Naive thymus-derived CD4-positive, alpha-beta T cell (primary cell): Measurements from ENCODE around the gene ARHGEF17. TPM values are rescaled to one million over a fixed set of nuclear protein-coding genes. Genes with fewer than 3 reads are reported as not detected.

Source experiments
- ATAC-seq: fragments of 150-1000 bp; cut with Tn5 transposase; 2 replicates; pipeline ENCODE4 v1.10.0; 2021; ENCODE audit warnings: mild to moderate bottlenecking, moderate library complexity
- CTCF ChIA-PET: fragments of 350-600 bp; sonication (Branson Sonifier 250); formaldehyde crosslinking; loops from one replicate; lab custom pipeline; 2021; ENCODE audit warnings: antibody characterized with exemption; lab: Charles Lee
- POLR2A ChIA-PET: fragments of 350-600 bp; sonication (Branson Sonifier 250); formaldehyde crosslinking; loops from one replicate; lab custom pipeline; 2021; ENCODE audit warnings: antibody characterized with exemption, inconsistent platforms; lab: Charles Lee
- DNase-seq, 9 donors: peaks; one replicate each; pipeline versions ENCODE4 v3.0.0 to v3.0.0-alpha.2; 2020 to 2022; ENCODE audit warnings: mixed read lengths in 1 of 9
- H3K27ac ChIP-seq: one replicate; pipeline ENCODE4 v1.7.0; 2013; ENCODE audit warnings: mild to moderate bottlenecking, low read depth, low read length, moderate library complexity
- H3K27me3 ChIP-seq, 2 donors: one replicate each; pipeline ENCODE4 v1.7.0; 2013; ENCODE audit warnings: low read length in 2 of 2, mild to moderate bottlenecking in 2 of 2, moderate library complexity in 2 of 2; ENCODE audit not compliant: control insufficient read depth in 2 of 2, insufficient read depth in 2 of 2
- H3K36me3 ChIP-seq, 3 experiments: 1 replicate in 2 of 3; 2 replicates in 1 of 3; pipeline ENCODE4 v1.7.0; 2013; ENCODE audit warnings: low read length in 3 of 3, mild to moderate bottlenecking in 3 of 3, moderate library complexity in 1 of 3; ENCODE audit not compliant: insufficient read depth in 3 of 3, control insufficient read depth in 2 of 3
- H3K4me1 ChIP-seq, 2 donors: one replicate each; pipeline ENCODE4 v1.7.0; 2013; ENCODE audit warnings: low read length in 2 of 2, mild to moderate bottlenecking in 2 of 2, moderate library complexity in 1 of 2; ENCODE audit not compliant: control insufficient read depth in 2 of 2, insufficient read depth in 2 of 2
- H3K4me3 ChIP-seq: 2 replicates; pipeline ENCODE4 v1.7.0; 2013; ENCODE audit warnings: mild to moderate bottlenecking, low read length
- H3K9me3 ChIP-seq, 3 experiments: 1 replicate in 2 of 3; 2 replicates in 1 of 3; pipeline ENCODE4 v1.7.0; 2013; ENCODE audit warnings: low read length in 3 of 3; ENCODE audit not compliant: control insufficient read depth in 2 of 3
- H3K27ac Mint-ChIP-seq, 9 donors: one replicate each; pipeline ENCODE4 v1.8.0; 2020 to 2022; ENCODE audit warnings: mixed read lengths in 9 of 9, mild to moderate bottlenecking in 8 of 9, moderate library complexity in 5 of 9, inconsistent platforms in 2 of 9
- H3K27me3 Mint-ChIP-seq, 5 donors: one replicate each; pipeline ENCODE4 v1.8.0; 2021 to 2022; ENCODE audit warnings: mixed read lengths in 5 of 5, mild to moderate bottlenecking in 1 of 5
- H3K36me3 Mint-ChIP-seq, 5 donors: one replicate each; pipeline ENCODE4 v1.8.0; 2020 to 2022; ENCODE audit warnings: mixed read lengths in 5 of 5, mild to moderate bottlenecking in 3 of 5, inconsistent platforms in 1 of 5
- H3K4me1 Mint-ChIP-seq, 7 donors: one replicate each; pipeline ENCODE4 v1.8.0; 2020 to 2022; ENCODE audit warnings: mixed read lengths in 7 of 7, mild to moderate bottlenecking in 3 of 7, inconsistent platforms in 1 of 7
- H3K4me3 Mint-ChIP-seq, 10 donors: one replicate each; pipeline ENCODE4 v1.8.0; 2020 to 2022; ENCODE audit warnings: mild to moderate bottlenecking in 10 of 10, mixed read lengths in 10 of 10, moderate library complexity in 6 of 10, inconsistent platforms in 2 of 10
- H3K9me3 Mint-ChIP-seq, 11 donors: one replicate each; pipeline ENCODE4 v1.8.0; 2020 to 2022; ENCODE audit warnings: mixed read lengths in 11 of 11, mild to moderate bottlenecking in 4 of 11, inconsistent platforms in 1 of 11, moderate library complexity in 1 of 11
- intact Hi-C, 2 donors: fragments of 100-400 bp; cut with micrococcal nuclease; formaldehyde crosslinking; loops; one replicate each; pipeline ENCODE4 v1.15.1; 2023
- polyA plus RNA-seq, 2 donors: library from polyadenylated mRNA; unstranded; fragments of 300-500 nt; fragmentation: Illumina TruSeq; gene quantifications; one replicate each; pipeline ENCODE4 v1.2.3, GENCODE V29; 2021
- total RNA-seq, 6 experiments: library from RNA in 5 of 6; stranded (reverse) in 5 of 6; gene quantifications; 1 replicate in 5 of 6; 2 replicates in 1 of 6; pipeline ENCODE4 v1.2.3 and lab custom pipeline; 2021 to 2026

The ARHGEF17 gene
- total and polyA plus RNA-seq, 7 experiments from 2014 or later, result 0.11 to 1.1 (median 0.98) TPM; not detected in 4

DNA sequence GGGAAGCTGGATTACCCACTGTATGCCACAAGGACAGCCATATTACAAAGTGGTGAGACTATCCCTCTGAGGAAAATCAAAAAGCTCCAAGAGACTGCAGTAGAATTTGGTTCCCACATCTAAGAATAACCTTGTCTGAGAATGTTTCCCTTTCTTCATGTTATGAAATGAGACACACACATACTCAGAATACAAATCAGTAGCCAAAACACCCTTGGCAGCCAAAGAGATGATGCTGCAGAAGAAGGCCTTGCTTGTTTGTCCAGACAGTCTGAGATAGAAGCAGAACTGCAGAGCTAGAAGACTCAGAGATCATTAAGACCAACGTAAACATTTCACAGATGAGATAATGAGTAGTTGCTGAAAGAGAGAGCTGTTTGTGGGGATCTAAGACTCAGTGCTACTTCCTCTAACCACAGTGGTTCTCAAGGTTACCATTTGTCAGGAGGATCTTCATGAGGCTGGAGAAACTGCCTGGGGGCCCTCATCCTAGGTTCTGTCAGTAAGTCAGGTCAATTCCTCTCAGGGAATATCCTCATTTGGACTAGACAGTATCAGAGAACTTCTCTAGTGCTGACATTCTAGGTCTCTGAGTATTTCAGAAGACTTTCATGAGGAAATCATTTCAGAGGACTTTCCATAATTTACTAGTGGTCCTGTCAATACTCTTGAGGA is 107.0 kb downstream of the ARHGEF17 start:
- ChIA-PET CTCF (no interaction called here), POLR2A (interaction anchor here (0.6 to 0.7 kb wide), 2 partner anchors 61 to 523 kb away, joined by 3 to 4 read pairs; no protein-coding TSS in a partner anchor)
- peaks cover 0 to 35% (median 0%) of the 10 kb centered on the region in 3 experiments for H3K36me3 ChIP-seq
- ATAC-seq, result peak; percentile 43
- Mint-ChIP-seq H3K4me3 (no peak overlapping the region), H3K27me3 (no peaks in the 10 kb centered on the region), H3K9me3 (no peaks in the 10 kb centered on the region), H3K27ac (peak overlapping the region in 6 of 9 donors; percentile 2 to 75 (median 11)), H3K36me3 (peaks cover 4 to 32% (median 20%) of the 10 kb centered on the region in 5 donors), H3K4me1 (peaks cover 5 to 23% (median 10%) of the 10 kb centered on the region in 7 donors)
- no peaks in the 10 kb centered on the region for H3K9me3 ChIP-seq
- no peaks in the 10 kb centered on the region for H3K4me1 ChIP-seq
- H3K4me3 ChIP-seq, result no peak overlapping the region
- intact Hi-C loops, result no loop called here
- no peak overlapping the region for H3K27ac ChIP-seq
- DNase-seq, result no peak
- H3K27me3 ChIP-seq, result no peaks in the 10 kb centered on the region

DNA sequence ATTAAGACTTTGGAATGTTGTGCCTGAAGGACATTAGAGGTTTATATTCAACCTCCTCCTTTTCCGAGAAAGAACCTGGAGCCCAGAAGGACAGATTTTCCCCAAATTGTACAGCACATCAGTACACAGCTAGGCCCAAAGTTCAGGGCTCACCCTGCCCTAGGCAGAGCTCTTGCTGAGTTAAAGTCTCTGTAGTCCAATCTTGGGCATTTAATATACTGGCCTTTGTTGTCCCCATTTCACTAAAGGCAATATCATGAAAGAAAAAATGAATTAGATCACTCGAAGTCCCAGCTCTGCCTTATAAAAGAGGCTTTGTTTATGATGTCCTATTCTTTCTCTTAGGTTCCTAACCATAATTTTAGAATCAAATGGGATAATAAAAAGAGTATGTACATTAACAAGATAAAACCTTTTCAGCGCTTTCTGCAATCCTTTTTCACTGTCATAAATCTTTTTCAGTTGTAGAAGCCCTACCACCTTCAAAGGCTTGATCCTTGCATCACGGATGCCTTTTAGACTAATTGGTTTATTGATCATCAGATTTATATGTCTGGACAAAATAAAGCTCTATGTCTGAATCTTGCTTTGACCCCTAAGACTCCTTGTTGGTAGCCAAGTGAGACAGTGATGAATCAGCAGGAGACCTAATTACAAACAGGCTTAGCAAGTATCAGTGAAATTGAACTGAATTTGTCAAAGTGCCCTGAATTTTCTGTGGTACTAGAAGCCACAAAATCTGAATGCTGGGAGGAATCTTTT is 108.0 kb downstream of the ARHGEF17 start:
- ChIA-PET CTCF (no interaction called here), POLR2A (interaction anchor here (0.6 to 0.7 kb wide), 2 partner anchors 62 to 524 kb away, joined by 3 to 4 read pairs; no protein-coding TSS in a partner anchor)
- peaks cover 4 to 39% (median 19%) of the 10 kb centered on the region in 5 donors for H3K36me3 Mint-ChIP-seq
- H3K9me3 Mint-ChIP-seq, result no peaks in the 10 kb centered on the region
- Histone ChIP-seq H3K4me1 (no peaks in the 10 kb centered on the region), H3K27ac (no peak overlapping the region), H3K4me3 (no peak overlapping the region), H3K27me3 (no peaks in the 10 kb centered on the region), H3K36me3 (peaks cover 0 to 32% (median 0%) of the 10 kb centered on the region in 3 experiments), H3K9me3 (no peaks in the 10 kb centered on the region)
- peak overlapping the region in 2 of 9 donors; percentile 51 to 66 for H3K27ac Mint-ChIP-seq
- no peak overlapping the region for H3K4me3 Mint-ChIP-seq
- ATAC-seq, result no peak
- intact Hi-C loops, result no loop called here
- DNase-seq, result no peak
- peaks cover 5 to 23% (median 10%) of the 10 kb centered on the region in 7 donors for H3K4me1 Mint-ChIP-seq
- H3K27me3 Mint-ChIP-seq, result no peaks in the 10 kb centered on the region

DNA sequence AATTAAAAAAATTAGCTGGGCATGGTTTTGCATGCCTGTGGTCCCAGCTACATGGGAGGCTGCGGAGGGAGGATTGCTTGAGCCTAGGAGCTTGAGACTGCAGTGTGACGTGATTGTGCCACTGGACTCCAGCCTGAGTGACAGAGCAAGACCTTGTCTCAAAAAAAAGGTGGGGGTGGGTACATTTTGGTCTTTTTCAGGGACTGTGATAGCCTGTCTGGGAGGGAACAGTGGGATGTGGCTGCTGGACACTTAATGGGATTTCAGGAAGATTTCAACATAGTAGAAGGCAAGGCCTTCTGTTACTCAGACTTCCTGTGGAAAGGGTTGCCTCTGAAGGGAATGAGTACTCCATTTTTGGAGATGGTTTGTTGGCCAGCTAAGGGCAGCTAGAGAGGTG is 108.7 kb downstream of the ARHGEF17 start:
- Mint-ChIP-seq H3K9me3 (no peaks in the 10 kb centered on the region), H3K4me1 (peaks cover 5 to 23% (median 10%) of the 10 kb centered on the region in 7 donors), H3K27ac (peak overlapping the region in 2 of 9 donors; percentile 51 to 56), H3K27me3 (no peaks in the 10 kb centered on the region), H3K4me3 (no peak overlapping the region), H3K36me3 (peaks cover 4 to 38% (median 19%) of the 10 kb centered on the region in 5 donors)
- no peak for DNase-seq
- H3K9me3 ChIP-seq, result no peaks in the 10 kb centered on the region
- no peak overlapping the region for H3K4me3 ChIP-seq
- no peaks in the 10 kb centered on the region for H3K4me1 ChIP-seq
- intact Hi-C loops, result no loop called here
- no peaks in the 10 kb centered on the region for H3K27me3 ChIP-seq
- H3K27ac ChIP-seq, result no peak overlapping the region
- POLR2A ChIA-PET, result no interaction called here
- CTCF ChIA-PET, result interaction anchor here (0.6 kb wide), 1 partner anchor 209 kb away, joined by 4 read pairs; no protein-coding TSS in a partner anchor
- peaks cover 0 to 24% (median 0%) of the 10 kb centered on the region in 3 experiments for H3K36me3 ChIP-seq
- ATAC-seq, result no peak

Other genes with a start within 250 kb of the ARHGEF17 start
- 10 to 100 TPM; 48.3 to 69.9 (median 49.6) TPM for gene FCHSD2, start 166.0 kb upstream of the ARHGEF17 start, total RNA-seq
- 10 to 100 TPM; 18.3 to 20.2 TPM for gene FCHSD2, start 166.0 kb upstream of the ARHGEF17 start, polyA plus RNA-seq
- 1 to 10 TPM in 1 of 5 experiments, under 1 TPM in 1, not detected in 3; 0.90 to 5.3 TPM for gene P2RY2, start 90.0 kb upstream of the ARHGEF17 start, total RNA-seq
- not detected for gene P2RY2, start 90.0 kb upstream of the ARHGEF17 start, polyA plus RNA-seq
- 1 to 10 TPM in 1 of 5 experiments, under 1 TPM in 2, not detected in 2; 0.34 to 1.8 (median 0.92) TPM for gene P2RY6, start 35.9 kb upstream of the ARHGEF17 start, total RNA-seq
- gene P2RY6, start 35.9 kb upstream of the ARHGEF17 start, polyA plus RNA-seq, result not detected
- gene RELT, start 68.1 kb downstream of the ARHGEF17 start, total RNA-seq, result 100 to 1,000 TPM in 2 of 5 experiments, 10 to 100 TPM in 3; 11.9 to 275 (median 28.4) TPM
- 1 to 10 TPM; 2.0 to 6.4 TPM for gene RELT, start 68.1 kb downstream of the ARHGEF17 start, polyA plus RNA-seq